ENCODE measurements around the gene TRAK1.

Gene TRAK1

GRCh38 chr3:42097566-42097946, 6.4 kb downstream of the TRAK1 start:
- Histone ChIP-seq H3K27ac (no peak overlapping the region), H3K4me2 (ENCODE audit: low read length) (no peak overlapping the region), H3K36me3 (ENCODE audit: control insufficient read depth, insufficient read depth, low read length) (no peaks in the 10 kb centered on the region), H3K9me3 (ENCODE audit: control insufficient read depth, low read length) (no peaks in the 10 kb centered on the region), H3K79me2 (peaks cover 33% of the 10 kb centered on the region), H3K4me3 (ENCODE audit: low read depth, low read length) (no peak overlapping the region), H3K27me3 (ENCODE audit: control insufficient read depth, insufficient read depth, low read length) (no peaks in the 10 kb centered on the region), H3K9ac (no peak overlapping the region), H2AFZ (no peak overlapping the region), H3K4me1 (peaks cover 7% of the 10 kb centered on the region)
- no peak for TF ChIP-seq CTCF (IDR thresholded peaks at IDR 0.05)

GRCh38 chr3:42098171-42098570, 7.0 kb downstream of the TRAK1 start:
- no peaks in the 10 kb centered on the region for H3K27me3 ChIP-seq (ENCODE audit: control insufficient read depth, insufficient read depth, low read length)
- H3K4me3 ChIP-seq (ENCODE audit: low read depth, low read length): no peak overlapping the region
- no peak for TF ChIP-seq CTCF (IDR thresholded peaks at IDR 0.05)
- H3K79me2 ChIP-seq: peaks cover 35% of the 10 kb centered on the region
- no peak overlapping the region for H3K27ac ChIP-seq
- no peak overlapping the region for H2AFZ ChIP-seq
- H3K9ac ChIP-seq: no peak overlapping the region
- H3K4me2 ChIP-seq (ENCODE audit: low read length): no peak overlapping the region
- H3K4me1 ChIP-seq: peaks cover 9% of the 10 kb centered on the region
- H3K36me3 ChIP-seq (ENCODE audit: control insufficient read depth, insufficient read depth, low read length): no peaks in the 10 kb centered on the region
- H3K9me3 ChIP-seq (ENCODE audit: control insufficient read depth, low read length): no peaks in the 10 kb centered on the region

- no peak for TF ChIP-seq CTCF (IDR thresholded peaks at IDR 0.05)
Measured at GRCh38 chr3:42099020-42099765, 8.0 kb downstream of the TRAK1 start.

GRCh38 chr3:42101048-42101447, 9.9 kb downstream of the TRAK1 start:
- Histone ChIP-seq H3K4me1 (peaks cover 9% of the 10 kb centered on the region), H3K27me3 (ENCODE audit: control insufficient read depth, insufficient read depth, low read length) (no peaks in the 10 kb centered on the region), H3K79me2 (peaks cover 35% of the 10 kb centered on the region), H2AFZ (no peak overlapping the region), H3K9ac (no peak overlapping the region), H3K4me2 (ENCODE audit: low read length) (no peak overlapping the region), H3K36me3 (ENCODE audit: control insufficient read depth, insufficient read depth, low read length) (no peaks in the 10 kb centered on the region), H3K27ac (peak overlapping the region; percentile 16), H3K4me3 (ENCODE audit: low read depth, low read length) (no peak overlapping the region), H3K9me3 (ENCODE audit: control insufficient read depth, low read length) (no peaks in the 10 kb centered on the region)
- no peak for TF ChIP-seq CTCF (IDR thresholded peaks at IDR 0.05)

More at GRCh38 chr3:42099020-42099765, 8.0 kb downstream of the TRAK1 start:
- no peaks in the 10 kb centered on the region for H3K27me3 ChIP-seq (ENCODE audit: control insufficient read depth, insufficient read depth, low read length)
- H3K4me1 ChIP-seq: peaks cover 9% of the 10 kb centered on the region
- no peaks in the 10 kb centered on the region for H3K9me3 ChIP-seq (ENCODE audit: control insufficient read depth, low read length)
- H3K4me2 ChIP-seq (ENCODE audit: low read length): no peak overlapping the region
- no peak overlapping the region for H3K9ac ChIP-seq
- H2AFZ ChIP-seq: no peak overlapping the region
- H3K36me3 ChIP-seq (ENCODE audit: control insufficient read depth, insufficient read depth, low read length): no peaks in the 10 kb centered on the region
- no peak overlapping the region for H3K27ac ChIP-seq
- no peak overlapping the region for H3K4me3 ChIP-seq (ENCODE audit: low read depth, low read length)
- H3K79me2 ChIP-seq: peaks cover 39% of the 10 kb centered on the region

GRCh38 chr3:42101481-42101880, 10.3 kb downstream of the TRAK1 start:
- Histone ChIP-seq H3K4me2 (ENCODE audit: low read length) (no peak overlapping the region), H3K9ac (no peak overlapping the region), H3K27ac (no peak overlapping the region), H2AFZ (no peak overlapping the region), H3K4me1 (peaks cover 9% of the 10 kb centered on the region), H3K79me2 (peaks cover 35% of the 10 kb centered on the region), H3K27me3 (ENCODE audit: control insufficient read depth, insufficient read depth, low read length) (no peaks in the 10 kb centered on the region), H3K4me3 (ENCODE audit: low read depth, low read length) (no peak overlapping the region), H3K36me3 (ENCODE audit: control insufficient read depth, insufficient read depth, low read length) (no peaks in the 10 kb centered on the region), H3K9me3 (ENCODE audit: control insufficient read depth, low read length) (no peaks in the 10 kb centered on the region)
- TF ChIP-seq CTCF (IDR thresholded peaks at IDR 0.05): no peak

Data from parathyroid adenoma (tissue), 2 donors.